HG03066 (cell line): ENCODE measurements around the gene EML5.

Experiments used
- ATAC-seq: cut with Tn5 transposase; IDR thresholded peaks from one replicate; pipeline ENCODE4 v1.9.1; 2021; ENCODE audit warnings: low read depth; ENCODE audit not compliant: unreplicated experiment

Gene EML5

DNA sequence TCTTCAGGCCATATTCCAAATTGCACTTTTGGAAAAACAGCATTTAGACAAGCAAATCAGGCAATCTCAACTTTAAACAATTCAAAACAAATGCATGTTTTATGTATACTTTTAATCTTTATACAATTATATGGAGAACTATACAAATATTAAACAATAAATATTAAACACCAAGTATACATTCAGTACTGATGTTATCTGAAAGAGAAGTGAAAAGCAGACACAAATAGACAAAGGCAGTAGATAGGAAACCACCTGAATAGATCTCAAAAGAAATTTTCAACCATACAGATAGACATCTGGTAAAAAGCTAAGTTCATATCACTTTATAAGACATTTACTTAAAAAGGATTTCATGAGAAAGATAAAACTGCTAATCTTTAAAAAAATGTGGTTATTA, 164.7 kb downstream of the EML5 start:
- no peak for ATAC-seq

GRCh38 chr14:88625671-88626070, 167.1 kb downstream of the EML5 start:
- ATAC-seq: no peak

DNA sequence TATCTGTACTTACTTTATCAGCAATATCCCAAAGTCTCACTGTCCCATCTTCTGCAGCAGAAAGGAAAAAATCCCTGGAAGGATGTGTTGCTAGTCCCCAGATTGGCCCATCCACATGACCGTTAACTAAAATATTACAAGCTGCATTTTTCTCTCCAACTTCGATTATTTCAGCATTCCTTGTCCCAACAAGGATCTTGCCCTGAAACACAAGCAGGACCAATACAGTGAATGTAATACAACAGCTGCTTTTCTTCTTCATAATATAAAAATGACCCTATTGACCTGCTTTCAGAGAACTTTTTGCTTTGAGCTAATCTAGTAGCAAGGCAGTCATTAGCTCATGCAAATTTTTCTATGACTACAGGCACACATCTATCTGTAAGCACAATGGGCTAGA, 171.7 kb downstream of the EML5 start:
- ATAC-seq: no peak

DNA sequence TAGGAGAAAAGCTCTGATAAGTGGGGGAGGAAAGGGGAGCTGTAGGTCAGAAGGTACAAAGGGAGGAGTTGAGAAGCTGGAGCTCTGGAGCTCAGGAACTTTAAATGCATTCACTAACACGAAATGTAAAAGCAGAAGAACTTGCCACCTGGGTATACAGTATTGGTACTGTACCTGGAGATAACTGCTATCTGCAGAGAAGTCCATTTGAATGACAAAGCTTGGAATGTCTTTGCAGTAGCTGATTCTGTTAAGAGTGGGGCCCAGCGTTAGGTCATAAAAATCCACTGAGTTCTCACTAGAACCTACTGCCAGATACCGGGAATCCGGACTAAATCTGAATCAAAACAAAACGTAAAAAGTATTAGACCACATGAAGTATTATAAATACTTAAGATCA, 174.3 kb downstream of the EML5 start:
- no peak for ATAC-seq

- ATAC-seq: no peak
These were observed 175.3 kb downstream of the EML5 start for GRCh38 chr14:88617479-88617878.

GRCh38 chr14:88616697-88617096, 176.1 kb downstream of the EML5 start:
- no peak for ATAC-seq

DNA sequence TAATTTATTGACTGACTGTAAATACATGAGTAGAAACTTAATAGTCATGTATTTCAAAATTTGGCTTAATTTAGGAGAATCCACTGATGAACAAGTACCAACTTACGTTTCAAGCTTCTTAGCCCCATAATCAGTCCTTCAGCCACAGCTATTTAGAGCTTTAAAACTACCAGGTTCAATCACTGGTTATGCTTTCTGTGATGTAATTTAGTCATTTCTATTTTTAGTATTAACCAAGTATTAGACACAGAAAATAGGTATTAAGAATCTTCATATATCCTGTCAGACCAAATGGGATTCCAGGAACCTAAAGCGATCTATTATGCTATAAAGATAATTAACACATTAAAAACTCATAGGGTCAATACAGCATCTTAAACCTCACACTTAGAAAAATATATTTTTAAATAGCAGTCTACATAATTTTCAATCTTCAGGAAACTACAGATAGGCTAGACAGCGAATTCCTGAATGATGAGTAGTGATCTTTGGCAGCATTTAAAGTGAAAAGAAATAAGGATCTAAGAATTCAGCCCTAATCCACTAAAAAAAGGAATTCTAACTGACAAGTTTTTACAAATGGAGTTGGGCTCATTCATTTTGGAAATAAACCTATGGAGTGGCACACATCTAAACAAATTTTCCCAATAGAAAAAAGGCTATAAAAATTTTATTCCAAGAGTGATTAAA, 178.4 kb downstream of the EML5 start:
- ATAC-seq: no peak

- no peak for ATAC-seq
These were observed 179.2 kb downstream of the EML5 start for GRCh38 chr14:88613552-88614010.

GRCh38 chr14:88612981-88613380, 179.8 kb downstream of the EML5 start:
- ATAC-seq: no peak

DNA sequence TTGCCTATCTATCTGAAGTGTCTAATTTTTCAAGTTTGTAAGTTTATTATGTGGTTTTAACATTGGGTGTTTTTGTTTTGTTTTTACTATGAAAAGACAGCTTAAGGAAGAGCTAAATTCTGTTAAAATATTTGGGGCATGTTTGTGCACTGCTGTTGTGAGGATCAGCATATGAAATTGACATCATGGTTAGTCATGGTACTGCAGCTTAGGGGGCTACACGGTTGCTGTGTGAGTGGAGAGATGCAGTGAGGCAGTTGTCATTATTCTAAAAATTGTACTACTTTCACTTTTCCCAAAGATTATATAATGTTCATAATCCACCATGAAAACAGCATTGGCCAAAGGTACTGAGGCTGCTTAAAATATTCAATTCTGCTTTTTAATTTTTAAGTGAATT, 180.9 kb downstream of the EML5 start:
- ATAC-seq: no peak

DNA sequence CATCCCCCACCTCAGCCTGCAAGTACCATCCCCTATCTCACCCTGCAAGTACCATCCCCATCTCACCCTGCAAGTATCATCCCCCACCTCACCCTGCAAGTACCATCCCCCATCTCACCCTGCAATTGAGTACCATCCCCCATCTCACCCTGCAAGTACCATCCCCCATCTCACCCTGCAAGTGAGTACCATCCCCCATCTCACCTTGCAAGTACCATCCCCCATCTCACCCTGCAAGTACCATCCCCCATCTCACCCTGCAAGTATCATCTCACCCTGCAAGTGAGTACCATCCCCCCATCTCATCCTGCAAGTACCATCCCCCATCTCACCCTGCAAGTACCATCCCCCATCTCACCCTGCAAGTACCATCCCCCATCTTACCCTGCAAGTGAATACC, 184.9 kb downstream of the EML5 start:
- ATAC-seq: no peak

DNA sequence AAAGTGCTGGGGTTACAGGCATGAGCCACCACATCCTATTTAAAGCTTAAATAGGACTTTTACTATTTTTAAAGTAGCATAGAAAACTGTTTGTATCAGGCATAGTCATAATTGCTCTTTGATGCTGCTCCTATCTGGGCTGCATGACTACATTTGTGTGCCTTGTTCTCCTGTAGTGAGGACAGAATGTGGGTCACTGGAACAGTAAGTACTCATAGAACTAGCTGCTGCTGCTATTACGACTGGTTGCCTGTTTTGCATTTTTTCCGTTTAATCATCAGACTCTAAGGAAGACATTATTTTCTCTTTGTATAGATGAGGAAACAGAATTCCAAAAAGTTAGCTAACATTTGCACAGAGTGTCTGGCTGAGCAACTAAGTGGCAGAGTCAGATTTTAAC, 187.2 kb downstream of the EML5 start:
- ATAC-seq: no peak

- ATAC-seq: no peak
These were observed 188.5 kb downstream of the EML5 start for GRCh38 chr14:88604212-88604611.

GRCh38 chr14:88599761-88600439, 192.9 kb downstream of the EML5 start:
- ATAC-seq: peak; percentile 85

DNA sequence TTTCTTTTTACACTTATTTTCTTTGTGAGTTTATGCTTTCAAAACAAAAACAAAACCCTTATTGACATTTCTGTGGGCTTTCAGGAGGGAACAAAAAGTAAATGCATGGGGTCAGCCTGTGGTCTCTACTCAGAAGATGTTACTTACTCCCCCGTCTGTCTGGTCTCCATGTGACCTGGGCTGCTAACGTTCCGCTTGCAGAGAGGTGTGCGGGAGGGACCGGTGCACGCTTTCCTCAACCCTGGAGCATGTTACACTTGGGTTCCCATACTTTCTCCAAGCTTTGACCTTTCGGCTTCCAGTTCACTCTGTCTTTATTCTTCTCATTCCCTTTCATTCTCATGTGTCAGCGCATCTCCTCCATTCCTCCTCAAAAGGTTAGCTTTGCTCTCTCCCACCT, 193.4 kb downstream of the EML5 start:
- ATAC-seq: peak; percentile 38

DNA sequence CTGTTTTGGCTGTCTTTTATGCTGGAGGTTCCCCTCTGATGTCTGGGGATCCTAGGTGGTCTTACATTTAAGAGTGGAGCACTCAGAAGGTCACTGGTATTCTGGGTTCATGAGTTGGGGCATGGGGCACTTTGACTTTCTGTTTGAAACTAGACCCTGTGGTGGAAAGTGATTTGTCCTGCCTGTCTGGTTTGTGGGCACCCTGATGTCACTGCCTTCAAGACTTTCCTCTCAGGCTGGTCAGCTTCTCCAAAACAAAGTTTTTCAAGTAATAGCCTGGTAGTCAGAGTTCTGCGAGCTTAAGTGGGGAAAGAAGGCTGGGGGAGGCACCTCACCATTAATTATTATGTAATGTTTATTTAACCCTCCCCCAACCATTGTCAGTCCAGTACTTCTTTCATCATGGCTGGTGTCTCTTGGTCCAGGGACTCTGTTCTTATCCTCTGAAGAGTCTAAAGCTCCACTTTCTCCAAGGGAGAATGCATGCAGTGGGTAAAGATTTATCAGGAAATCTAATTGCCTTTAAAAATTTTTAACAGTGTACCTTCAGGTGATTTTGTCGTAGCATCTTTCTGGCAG, 194.6 kb downstream of the EML5 start:
- ATAC-seq: no peak

GRCh38 chr14:88597601-88598000, 195.2 kb downstream of the EML5 start:
- no peak for ATAC-seq

DNA sequence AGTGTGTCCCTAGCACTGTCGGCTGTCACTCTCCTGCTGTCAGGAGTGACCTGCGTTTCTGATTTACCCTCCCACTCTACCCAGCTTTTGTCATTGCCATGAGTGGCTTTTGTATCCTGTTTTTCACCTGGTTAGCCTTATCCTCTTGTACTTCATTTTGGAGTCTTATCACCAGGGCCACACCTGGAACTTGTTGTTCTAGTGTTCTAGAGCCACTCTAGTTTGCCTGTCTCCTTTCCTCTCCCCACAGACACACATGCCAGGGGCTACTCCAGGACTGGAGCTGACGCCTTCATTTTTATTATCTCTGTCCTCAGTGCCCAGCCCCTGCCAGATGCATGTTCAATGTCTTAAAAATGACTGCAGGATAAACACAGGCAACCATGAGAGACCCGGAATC, 195.7 kb downstream of the EML5 start:
- ATAC-seq: no peak

GRCh38 chr14:88592031-88592430, 200.7 kb downstream of the EML5 start:
- ATAC-seq: no peak

DNA sequence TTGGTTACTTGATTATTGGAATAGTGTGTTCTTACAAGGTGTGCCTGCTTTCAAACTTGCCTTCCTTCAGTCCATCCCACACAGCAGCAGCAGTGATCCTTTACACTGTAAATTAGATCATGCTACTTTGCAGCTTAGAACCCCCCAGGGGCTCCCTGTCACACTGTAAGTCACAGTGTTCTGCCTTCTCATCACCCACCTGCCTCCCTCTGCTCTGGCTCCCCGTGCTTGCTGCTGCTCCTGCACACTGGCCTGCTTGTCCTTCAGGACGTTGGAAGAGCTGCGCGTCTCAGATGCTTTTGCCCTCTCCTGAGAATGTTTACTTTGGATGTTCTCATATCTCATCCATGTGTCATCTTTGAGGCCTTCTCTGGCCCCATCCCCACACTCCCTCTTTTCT, 202.6 kb downstream of the EML5 start:
- ATAC-seq: no peak

GRCh38 chr14:88588081-88588480, 204.7 kb downstream of the EML5 start:
- no peak for ATAC-seq

DNA sequence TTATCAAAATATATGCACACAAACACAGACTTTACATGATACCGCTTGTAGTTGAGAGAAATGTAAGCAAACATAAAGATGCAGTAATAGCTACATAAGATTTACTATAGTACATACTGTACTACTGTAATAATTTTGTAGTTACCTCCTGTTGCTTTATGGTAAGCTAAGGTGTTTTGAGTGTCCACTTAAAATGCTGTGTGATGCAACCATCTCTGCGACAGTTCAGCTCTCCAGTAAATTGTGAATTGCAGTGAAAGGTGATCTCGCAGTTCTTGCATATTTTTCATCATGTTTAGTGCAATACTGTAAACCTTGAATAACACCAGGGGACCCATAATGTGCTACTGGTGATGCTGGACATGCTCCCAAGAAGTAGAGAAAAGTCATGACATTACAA, 208.3 kb downstream of the EML5 start:
- no peak for ATAC-seq
